NCI-H748 treated with DMSO at 0.1 percent for 48 hours (cell line): ENCODE measurements around the gene CAPN1.
"Not testable (repeated sequence)": the region's sequence is repeated elsewhere in the genome, so short reads cannot be mapped to it uniquely, and the experiment has no call there.

Source experiments
- DNase-seq: peaks from one replicate; lab custom pipeline; 2025; lab: John Stamatoyannopoulos, UW

CAPN1 gene

DNA sequence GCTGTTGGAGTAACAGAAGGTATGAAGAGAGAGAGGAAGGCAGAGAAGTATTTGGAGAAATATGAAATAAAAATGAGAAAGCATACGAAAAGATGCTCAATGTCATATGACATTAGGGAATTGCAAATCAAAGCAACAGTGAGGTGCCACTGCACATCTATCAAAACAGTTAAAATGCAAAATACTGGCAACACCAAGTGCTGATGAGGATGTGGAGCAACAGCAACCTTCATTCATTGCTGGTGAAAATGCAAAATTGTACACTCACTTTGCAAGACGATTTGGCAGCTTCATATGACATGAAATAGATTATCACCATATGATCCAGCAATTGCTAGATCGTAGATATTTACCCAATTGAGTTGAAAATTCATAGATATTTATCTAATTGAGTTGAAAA is 21.1 kb upstream of the CAPN1 start:
- no peak for DNase-seq

DNA sequence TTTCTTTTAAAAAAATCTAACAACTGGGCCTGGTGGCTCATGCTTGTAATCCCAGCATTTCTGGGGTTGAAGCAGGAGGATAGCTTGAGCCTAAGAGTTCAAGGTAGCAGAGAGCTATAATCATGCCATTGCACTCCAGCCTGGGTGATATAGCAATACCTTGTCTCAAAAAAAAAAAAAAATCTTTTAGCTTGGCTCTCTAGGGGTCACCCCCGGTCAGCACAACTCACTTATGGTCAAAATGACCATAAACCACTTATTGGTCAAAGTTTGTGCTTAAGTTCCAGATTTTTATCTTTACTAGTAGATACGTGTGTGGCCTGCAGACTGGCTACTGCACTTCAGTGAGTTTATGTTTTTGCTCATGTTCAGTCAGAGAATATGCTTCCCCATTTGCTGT is 18.0 kb upstream of the CAPN1 start:
- no peak for DNase-seq

DNA sequence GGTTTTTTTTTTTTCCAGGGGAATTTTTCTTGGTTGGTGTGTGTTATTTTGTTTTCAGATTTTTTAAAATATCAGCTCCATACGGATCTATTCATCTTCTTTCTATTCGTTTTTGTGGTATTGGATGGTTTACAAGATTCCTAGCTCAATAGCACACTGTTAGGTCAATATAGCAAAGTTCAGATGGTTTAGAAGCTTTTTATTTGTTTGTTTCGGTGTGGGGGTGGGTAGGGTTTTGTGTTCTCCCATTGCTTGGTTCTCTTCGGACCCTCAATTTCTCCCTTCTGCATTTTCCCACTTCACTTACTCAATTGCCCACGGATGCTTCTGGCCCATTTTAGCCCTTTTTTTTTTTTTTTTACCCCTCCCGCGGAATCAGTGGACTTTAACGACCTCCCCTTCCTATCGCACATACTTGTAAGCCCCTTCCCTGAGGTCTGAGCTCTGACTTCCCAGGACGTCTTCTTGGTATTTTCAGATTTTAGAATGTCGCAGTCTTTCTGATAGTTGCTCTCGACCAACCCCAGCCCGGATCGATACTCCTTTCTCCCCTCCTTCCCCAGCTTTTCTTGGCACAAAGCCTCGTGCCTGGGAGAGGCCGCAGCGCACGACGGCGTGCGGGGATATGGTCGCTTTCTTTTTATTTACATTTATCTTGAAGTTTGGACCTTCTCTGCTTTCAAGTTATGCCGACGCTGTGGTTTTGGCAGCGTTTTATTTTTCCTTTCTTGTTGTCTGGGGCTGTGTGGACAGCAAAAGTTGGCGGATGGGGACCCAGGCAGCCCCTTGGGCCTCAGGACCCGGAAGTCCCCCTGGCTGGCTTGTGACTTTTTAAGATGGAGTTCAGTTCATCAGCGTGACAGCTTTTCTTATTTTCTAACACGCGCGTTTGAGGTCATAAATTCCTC is 16.1 kb upstream of the CAPN1 start:
- no peak for DNase-seq

DNA sequence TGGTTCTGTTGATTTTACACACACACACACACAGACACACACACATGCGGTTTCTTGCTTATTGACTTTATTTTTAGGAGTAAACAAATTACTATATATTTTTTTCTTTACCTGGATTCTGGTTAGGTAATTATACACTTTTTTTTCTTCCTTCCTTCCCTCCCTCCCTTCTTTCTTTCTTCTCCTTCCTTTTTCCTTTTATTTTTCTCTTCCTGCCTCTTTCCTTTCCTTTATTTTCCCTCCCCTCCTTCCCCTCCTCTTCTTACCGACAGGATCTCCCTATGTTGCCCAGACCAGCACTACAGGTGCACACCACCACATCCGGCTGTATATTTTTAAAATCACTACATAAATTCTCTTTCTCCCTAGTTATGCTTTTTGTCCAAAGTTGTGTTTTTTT is 14.8 kb upstream of the CAPN1 start:
- no peak for DNase-seq

DNA sequence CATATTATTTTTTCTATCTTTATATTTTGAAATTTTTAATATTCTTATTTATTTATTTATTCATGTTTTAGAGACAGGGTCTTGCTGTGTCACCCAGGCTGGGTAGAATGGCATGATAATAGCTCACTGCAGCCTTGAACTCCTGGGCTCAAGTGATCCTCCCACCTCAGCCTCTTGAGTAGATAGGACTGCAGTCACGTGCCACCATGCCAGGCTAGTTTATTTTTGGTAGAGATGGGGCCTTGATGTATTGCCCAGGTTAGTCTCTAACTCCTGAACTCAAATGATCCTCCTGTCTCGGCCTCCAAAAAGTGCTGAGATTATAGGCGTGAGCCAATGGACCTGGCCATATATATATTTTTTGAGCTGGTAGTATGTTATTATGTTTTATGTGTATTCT is 14.1 kb upstream of the CAPN1 start:
- no peak for DNase-seq

DNA sequence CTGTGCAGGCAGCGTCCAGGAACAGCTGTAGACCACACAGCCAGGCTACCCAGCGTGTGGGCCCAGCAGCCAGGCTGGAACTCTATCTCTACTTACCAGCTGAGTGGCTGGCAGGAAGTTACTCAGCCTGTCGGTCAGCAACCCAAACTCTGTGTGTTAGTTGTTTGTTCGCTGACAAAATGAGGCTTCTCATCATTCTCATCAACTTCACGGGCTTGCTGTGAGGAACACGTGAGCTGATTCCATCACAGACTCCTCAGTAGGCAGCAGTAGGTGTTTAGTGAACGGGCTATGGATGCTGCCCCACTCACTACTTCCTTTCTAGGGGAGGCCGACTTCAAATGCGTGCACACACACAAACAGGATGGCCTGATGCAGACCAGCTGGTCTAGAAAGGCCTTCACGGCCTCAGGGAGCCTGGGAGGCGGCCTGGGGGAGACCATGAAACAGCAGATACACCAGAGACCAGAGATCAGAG is 12.5 kb upstream of the CAPN1 start:
- DNase-seq: no peak

DNA sequence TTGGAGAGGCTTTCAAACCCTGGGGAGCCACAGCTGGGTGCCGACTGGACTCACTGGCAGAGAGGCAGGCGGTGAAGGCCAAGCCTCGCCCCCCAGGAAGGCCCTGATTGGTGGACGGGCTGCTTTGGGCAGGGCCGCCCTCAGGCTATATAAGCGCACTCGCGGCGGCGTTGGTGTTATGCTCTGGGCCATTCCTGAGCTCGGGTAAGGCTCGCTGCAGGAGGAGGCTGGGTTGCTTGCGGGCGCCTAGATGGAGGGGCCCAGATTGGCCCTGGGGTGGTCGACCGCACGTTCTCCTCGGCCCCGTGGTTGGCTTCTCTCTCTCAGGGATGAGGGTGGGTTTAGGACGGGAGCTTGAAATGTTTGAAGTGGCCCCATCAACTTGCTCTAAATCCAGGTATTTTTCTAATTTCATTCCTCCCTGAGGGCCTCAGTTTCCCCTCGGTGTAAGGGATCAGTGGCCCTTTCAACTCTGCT is 11.6 kb upstream of the CAPN1 start, which contains the start of gene SPDYC:
Gene SPDYC, plus strand, starts transcription at position 176 of the 477 bp plus-strand sequence. CDS start 1,125 bp downstream, outside the sequence.
- no peak for DNase-seq

DNA sequence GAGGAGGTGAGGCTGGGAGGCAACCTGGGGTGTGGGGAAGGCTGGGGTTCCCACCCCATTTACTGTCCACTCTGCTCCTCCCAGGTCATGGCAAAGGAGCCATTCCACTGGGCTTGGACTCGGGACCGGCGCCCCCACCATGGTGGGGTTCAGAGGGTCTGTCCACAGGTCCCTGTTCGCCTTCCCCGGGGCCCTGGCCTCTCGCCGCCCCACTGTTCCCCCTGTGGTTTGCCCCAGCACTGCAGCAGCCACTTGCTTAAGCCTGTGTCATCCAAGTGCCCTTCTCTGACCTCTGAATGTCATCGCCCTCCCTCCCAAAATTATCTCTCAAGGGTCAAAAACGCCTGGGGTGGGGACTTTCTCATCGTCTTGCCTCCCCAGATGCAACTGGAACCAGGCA is 9.1 kb upstream of the CAPN1 start:
- DNase-seq: no peak

DNA sequence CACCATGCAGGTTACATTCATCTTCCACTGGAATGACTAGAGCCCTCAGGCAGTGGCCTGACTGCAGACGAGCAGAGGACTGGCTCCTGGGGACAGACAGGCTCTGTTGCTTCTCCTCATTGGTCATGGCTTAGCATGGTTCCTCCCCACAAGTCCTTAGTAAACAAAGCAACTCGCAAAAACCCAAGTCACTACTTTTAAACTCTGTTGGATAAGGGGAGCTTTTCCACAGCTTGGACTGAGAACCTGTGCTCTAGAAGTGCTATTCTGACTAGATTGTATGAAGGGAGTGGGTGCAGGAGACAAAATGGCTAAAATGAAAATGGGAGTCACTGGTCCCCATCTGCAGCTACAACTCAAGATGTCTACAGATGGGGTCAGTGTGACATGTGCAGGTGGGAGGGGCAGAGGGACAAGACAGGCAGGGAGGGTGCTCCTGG is 7.1 kb upstream of the CAPN1 start:
- not testable (repeated sequence) for DNase-seq

DNA sequence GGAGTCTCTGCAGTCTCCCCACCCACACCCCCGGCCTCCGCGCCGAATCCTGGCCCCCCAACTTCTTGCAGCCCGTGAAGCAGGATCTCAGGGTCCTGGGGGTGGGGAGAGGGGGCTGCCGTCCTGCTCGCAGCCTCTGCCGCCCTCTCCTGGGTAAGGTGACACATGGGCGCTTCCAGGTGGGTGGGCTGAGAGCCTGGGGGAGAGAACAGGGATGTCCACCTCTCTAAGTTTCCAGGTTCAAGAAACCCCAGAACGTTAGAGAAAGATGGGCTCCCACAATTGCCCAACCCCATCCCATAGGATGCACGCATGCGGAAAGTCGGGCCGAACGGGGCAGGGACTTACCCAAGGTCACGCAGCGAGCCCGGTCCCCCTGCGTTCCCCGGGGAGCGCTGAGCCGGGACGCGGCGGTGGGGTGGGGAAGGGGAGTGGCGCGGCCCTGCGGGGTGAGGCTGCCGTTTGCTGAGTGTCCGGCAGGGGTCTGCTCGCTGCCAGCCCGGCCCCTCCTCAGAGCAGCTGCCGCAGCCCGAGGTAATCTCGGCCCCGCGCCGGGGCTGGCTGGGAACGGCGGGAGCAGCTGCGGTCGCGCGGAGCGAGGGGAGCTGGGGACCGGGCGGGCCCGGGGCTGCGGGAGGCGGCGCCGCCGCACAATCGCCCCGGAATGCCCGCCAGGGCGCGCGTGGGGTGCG is 705 bp upstream of the CAPN1 start:
- peak; percentile 26 for DNase-seq

DNA sequence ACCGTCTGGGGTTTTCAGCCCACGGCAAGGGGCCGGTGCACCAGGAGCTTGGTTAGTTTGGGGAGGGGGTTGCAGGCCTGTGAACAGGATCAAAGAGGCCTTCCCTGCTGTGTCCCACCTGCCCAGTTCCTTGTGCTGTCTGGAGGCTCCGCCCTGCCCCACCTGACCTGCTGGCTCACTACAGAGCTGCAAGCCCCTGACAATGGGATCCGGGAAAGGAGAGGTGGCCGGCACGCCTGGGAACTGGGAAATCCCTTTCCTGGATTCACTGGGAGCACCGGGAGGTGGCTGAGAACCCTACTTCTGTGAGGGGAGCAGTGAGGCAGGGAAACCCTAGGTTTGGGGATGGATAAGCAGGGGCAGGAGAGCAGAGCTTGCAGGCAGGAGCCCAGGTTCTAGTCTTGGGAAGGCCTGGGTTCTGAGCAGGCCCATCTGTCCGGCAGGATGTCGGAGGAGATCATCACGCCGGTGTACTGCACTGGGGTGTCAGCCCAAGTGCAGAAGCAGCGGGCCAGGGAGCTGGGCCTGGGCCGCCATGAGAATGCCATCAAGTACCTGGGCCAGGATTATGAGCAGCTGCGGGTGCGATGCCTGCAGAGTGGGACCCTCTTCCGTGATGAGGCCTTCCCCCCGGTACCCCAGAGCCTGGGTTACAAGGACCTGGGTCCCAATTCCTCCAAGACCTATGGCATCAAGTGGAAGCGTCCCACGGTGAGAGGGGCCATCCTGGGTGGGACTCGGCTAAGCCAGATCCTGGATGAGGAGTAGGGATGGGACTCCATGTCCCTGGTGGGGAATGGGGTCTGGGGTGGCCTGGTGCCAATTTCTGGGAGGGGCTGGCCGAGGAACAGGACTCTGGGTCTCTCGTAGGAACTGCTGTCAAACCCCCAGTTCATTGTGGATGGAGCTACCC is 786 bp downstream of the CAPN1 start:
- DNase-seq: peak; percentile 18

DNA sequence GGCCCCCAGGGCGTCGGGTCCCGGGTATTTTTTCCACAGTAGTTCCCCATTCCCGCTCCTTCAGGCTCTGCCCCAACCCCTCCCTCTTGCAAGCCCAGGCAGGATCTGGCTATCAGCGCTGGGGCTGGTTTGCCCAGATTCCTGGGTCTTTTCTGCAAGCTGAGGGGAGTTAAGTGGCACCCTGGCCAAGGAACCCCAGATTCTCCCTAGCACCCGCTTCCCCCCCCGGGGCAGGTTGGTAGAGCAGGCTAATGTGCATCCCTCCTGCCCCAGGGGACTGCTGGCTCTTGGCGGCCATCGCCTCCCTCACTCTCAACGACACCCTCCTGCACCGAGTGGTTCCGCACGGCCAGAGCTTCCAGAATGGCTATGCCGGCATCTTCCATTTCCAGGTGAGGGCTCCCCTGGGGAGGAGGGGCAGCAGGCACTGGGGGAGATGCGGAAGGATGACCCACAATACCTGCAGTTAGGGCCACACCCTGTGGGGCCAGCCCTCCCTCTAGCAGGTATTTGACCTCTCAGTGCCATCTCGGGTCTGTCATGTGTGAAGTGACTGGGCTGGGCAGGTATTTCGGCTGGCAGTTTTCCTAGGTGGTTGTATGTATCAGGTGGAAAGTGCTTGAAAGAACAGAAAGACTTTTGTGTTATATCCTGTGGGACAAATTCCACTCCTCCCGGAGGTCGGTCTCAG is 1.6 kb downstream of the CAPN1 start:
- no peak for DNase-seq

DNA sequence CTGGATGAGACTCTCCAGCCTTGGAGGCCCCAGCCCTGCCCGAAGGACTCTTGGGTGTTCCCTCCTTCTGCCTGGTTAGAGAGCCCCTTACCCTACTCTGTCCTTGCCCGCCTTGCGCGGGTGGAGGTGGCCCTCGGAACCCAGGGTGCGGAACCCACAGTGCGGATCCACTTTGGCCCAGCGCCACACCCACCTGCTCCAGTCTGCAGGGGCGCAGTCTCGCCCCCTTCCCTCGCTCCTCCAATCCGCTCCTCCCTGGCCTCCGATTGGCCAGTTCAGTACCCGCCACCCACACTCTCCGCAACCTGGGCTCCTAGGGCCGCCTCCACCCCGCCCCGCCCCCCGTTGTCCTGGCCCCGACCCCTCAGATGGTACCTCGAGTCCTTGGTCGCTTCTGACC is 2.4 kb downstream of the CAPN1 start:
- no peak for DNase-seq

DNA sequence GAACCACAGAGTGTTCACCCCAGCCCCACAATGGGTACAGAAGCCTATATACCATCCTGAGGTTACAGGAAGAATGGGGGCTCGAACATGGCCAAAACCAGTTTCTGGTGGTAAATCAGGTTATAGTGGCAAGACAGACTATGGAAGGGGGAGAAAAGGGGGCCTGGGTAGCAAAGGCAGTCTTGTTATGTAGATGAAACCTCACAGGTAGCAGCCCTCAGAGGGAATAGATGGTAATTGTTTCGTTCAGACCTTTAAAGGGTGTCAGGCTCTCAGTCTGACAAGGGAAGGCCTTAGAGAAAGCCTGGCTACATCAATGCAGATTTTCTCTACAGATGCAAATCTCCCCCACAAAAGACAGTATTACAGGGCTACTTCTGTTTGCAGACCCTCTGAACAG is 3.4 kb downstream of the CAPN1 start:
- DNase-seq: no peak

DNA sequence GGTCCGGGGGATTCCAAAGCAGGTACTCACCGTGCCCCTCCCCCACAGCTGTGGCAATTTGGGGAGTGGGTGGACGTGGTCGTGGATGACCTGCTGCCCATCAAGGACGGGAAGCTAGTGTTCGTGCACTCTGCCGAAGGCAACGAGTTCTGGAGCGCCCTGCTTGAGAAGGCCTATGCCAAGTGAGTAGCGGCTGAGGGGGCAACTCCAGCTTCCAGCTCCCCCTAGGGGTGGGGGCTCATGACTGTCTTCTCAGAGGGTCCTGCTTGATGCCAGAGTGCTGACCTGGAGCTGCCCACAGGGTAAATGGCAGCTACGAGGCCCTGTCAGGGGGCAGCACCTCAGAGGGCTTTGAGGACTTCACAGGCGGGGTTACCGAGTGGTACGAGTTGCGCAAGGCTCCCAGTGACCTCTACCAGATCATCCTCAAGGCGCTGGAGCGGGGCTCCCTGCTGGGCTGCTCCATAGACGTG is 4.2 kb downstream of the CAPN1 start:
- DNase-seq: no peak

DNA sequence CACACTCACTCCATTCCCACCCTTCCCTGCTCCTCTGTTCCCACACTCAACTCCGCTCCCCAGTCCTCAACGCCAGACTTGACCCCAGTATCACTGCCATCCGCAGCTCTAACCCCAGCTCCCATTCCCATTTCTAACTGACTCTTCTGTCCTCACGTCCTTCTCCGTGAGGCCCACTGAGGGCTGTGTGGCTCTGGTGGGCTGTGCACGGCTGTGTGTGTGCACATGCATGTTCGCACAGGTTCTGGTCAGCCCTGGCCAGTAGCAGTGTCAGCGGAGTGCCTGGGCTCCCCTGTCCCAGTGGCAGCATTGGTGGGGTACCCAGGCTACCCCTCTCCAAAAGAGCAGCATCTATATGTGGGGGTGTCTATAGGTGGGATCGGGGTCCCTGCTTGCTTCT is 5.0 kb downstream of the CAPN1 start:
- no peak for DNase-seq

DNA sequence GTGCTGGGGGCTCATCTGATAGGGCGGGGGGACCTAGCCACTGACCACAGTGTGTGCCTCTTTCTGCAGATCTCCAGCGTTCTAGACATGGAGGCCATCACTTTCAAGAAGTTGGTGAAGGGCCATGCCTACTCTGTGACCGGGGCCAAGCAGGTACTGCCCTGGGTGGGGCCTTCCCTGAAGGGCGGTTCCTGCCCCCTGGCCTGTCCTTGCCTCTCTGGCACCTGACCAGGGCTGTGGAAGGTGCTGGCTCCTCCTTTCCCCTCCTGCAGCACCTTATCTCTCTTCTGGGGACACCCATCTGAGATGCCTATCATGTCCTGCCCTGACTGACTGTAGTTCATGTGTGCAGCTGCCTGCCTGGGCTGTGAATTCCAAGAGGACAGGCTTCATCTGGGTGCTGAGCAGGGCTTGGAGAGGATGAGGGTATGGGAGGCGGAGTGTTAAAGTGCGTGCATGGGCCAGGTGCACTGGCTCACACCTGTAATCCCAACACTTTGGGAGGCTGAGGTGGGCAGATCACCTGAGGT is 5.5 kb downstream of the CAPN1 start:
- no peak for DNase-seq

DNA sequence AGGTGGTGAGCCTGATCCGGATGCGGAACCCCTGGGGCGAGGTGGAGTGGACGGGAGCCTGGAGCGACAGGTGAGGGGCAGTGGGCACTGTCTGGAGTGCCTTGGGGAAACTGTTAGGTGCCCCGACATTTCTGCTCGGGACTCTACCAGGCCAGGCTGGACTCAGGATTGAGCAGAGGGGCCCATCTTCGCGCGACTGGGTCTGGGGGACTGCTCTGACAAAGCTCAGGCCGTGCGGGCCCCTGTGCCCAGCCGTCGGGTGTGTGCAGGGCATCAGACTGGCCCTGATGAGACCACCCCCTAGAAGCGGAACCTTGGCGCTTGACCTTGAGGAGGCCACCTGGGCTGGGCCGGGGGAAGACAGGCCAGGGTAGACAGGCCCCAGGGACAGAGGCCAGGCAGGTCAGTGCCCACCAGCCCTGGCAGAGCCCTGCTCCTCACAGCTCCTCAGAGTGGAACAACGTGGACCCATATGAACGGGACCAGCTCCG is 6.3 kb downstream of the CAPN1 start:
- no peak for DNase-seq

DNA sequence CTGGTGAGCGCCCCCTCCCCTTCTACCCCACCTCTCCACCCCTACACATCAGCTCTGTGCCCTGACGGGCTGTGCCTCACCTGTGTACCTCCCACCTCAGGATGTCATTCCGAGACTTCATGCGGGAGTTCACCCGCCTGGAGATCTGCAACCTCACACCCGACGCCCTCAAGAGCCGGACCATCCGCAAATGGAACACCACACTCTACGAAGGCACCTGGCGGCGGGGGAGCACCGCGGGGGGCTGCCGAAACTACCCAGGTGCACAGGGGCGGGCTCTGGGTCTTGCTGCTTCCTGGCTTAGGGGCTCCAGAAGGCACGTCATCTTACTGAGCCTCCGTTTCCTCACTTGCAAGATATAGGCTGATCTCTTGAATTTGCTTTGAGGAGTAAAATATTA is 6.8 kb downstream of the CAPN1 start:
- no peak for DNase-seq

DNA sequence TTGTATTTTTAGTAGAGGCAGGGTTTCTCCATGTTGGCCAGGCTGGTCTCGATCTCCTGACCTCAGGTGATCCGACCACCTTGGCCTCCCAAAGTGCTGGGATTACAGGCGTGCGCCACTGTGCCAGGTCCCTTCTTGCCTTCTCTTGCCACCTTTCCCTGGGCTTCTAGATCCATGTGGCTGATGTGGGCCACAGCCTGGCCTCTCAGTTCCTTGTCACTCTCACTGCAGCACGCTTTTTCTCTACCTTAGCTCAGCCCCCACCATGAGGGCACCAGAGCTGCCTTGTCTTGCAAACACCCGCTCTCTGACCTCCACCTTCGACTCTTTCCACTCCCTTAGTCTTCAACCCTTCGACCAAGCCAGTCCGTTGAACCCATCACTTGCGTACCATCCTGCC is 7.5 kb downstream of the CAPN1 start:
- no peak for DNase-seq

DNA sequence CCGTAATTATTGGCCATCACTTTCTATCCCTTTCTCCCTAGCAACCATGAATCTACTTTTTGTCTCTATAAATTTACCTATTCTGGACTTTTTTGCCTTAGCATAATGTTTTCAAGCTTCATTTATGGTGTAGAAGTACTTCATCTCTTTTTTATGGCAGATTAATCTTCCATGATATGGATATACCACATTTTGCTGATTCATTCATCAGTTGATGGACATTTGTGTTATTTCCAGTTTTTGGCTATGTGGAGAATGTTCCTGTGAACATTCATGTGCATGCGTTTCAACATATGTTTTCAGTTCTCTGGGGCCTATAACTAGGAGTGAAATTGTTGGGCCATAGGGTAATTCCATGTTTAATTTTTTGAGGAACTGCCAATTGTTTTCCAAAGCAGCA is 12.8 kb downstream of the CAPN1 start:
- no peak for DNase-seq
